Mucosa of gallbladder (tissue), 1 donor: ENCODE results near the gene C1QTNF4. TPM values are rescaled to one million over a fixed set of nuclear protein-coding genes. Genes with fewer than 3 reads are reported as not detected.

Experiments
- DNase-seq: peaks from one replicate; pipeline ENCODE4 v3.0.0-alpha.2; 2020; ENCODE audit warnings: low spot score
- total RNA-seq: library from RNA; stranded (reverse); gene quantifications from one replicate; pipeline ENCODE4 v1.2.1, GENCODE V29; 2021
- donor health status: DM: no; HTN: no; CAD: no.

C1QTNF4 gene
- total RNA-seq, 1 donor from 2014 or later = 5.5 TPM

DNA sequence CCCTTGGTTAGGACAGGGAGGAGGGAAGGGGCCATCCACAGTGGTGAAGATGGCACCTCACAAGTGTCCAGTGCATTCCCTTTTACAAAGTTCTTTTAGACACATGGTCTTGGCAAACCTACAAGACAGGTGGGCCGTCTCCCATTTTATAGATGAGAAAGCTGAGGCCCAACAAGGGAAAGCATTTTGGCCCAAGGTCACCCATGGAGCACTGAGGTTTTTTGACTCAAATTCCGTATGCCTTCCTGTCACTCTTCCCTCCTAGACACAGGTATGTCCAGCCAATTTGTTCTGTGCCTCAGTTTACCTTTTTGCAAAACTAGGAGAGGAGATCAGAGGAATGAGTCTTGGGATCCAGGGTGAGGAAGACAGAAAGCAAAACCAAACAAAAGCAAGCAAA lies 1.2 kb downstream of the C1QTNF4 start:
- DNase-seq = no peak

DNA sequence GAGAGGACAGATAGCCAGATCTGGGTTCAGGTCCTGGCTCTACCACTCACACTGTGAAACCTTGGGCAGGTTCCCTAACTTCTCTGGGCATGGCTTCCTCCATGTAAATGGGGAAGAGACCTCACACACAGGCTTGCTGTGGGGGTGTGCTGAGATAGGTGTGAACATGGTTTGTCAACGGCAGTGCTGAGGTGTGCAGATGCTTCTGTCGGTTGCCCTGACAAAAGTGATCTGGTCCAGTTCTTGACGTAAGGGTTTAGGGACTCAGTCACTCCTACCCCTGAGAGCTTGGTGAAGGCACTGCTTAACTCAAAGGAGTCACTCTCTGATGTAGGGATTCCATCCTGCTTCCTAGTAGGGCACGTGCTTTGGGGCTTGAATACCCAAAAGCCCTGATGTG lies 2.0 kb downstream of the C1QTNF4 start:
- no peak for DNase-seq

DNA sequence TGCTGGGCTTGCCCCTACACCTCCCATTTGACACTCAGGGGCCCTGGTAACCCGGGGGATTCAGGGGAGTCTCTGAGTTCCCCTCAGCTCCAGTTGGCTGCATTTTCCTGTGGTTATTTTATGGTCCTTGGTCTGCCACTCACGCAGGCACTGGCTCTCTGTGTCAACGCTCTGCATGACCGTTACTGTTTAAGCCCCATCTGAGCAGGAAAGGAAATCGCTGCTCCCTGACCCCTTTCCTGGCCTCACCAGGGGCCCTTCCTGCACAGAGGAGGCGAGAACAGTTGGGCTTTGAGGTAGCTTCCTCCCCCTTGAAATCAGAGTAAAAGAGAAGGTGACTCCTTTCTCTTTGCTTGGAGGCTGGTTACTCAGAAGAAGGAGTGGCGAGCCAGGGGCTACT lies 2.4 kb downstream of the C1QTNF4 start:
- no peak for DNase-seq

DNA sequence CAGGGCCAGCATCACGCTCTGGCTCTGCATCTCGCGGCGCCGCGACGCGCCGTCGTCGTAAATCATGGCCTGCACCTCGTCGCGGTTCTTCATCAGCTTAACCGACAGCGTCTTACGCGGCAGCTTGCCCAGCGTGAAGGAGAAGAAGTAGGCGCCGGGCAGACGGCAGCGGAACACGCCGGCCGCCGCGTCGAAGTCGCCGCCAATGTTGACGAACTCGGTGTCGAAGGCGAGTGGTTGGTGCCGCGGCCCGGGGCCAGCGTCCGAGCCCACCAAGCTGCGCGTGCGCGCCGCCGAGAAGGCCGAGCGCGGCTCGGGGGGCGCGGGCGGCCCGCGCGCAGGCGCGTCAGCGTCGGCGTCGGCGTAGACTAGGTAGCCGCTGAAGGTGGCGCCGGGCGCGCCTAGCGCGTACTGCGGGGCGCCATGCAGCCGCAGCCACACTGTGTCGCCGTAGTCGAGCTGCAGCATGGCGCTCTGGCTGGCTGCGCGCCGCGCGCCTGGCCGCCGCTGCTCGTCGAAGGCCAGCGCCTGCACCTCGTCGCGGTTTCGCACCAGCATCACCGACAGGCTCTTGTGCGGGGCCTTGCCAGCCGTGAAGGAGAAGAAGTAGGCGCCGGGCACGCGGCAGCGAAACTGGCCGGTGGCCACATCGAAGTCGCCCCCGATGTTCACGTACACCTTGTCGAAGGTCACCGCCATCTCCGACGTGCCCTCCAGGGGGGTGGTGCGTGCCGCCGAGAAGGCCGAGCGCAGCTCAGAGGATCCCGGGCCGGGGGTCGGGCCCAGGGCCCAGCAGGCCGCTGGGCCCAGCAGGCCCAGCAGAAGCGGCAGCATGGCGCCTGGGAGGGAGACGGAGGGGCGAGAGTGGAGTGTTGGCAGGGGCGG lies 4.0 kb downstream of the C1QTNF4 start:
- DNase-seq = no peak

DNA sequence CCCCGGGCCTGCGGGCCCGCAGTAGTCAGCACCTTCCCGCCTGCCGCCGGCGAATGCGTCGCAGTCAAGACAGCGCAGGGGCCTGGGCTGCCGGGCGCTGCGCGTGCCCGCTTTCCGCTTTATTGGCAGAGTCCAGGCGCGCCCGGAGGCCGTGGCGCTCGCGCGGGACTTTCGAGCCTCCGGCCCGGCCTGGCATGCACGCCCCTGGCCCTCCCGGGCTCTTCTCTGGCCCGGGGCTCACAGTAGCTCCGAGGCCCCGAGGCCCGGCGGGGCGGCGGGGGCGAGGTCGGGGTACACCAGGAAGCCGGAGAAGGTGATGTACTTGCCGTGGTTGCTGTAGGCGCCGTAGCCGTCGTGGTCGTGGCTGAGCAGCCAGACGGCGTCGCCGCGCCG lies 4.6 kb downstream of the C1QTNF4 start:
- DNase-seq = no peak

DNA sequence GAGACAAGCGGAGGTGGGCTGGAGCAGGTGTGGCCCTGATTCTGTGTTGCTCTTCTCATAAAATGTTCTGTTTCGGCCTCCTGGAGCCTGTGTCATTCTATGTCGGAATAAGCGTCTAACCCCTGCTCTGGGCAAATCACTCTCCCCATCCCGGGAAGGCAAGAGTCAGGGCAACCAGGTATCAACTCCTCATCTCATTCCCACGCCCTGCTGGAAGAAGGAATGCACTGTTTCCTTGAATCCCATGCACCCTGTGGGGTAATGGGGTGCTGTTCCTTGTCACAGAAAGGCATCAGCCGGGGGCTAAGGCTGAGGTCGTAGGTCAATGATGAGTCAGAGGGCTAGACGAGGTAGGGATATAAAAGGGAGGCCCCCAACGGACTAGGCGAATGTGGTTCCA lies 5.1 kb downstream of the C1QTNF4 start:
- DNase-seq = no peak

DNA sequence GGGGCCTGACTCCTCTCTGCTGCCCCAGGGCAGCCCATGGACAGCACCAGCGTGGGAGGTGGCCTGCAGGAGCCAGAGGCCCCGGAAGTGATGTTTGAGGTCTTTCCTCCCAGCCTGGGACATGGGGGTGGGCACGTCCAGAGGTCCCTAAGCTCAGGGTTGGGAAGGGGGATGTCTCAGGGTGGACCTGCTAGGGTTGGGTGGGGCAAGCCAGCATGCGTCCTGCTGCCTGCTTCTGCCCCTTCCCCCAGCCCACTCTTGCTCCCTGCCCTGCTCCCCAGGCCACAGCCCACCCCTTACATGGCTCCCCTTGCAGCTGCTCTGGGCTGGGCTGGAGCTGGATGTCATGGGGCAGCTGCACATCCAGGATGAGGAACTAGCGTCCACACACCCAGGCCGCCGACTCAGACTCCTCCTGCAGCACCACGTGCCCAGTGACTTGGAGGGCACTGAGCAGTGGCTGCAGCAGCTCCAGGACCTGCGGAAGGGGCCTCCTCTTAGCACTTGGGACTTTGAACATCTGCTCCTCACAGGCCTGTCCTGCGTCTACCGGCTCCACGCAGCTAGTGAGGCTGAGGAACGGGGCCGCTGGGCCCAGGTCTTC lies 6.4 kb downstream of the C1QTNF4 start:
- peak; percentile 38 for DNase-seq

DNA sequence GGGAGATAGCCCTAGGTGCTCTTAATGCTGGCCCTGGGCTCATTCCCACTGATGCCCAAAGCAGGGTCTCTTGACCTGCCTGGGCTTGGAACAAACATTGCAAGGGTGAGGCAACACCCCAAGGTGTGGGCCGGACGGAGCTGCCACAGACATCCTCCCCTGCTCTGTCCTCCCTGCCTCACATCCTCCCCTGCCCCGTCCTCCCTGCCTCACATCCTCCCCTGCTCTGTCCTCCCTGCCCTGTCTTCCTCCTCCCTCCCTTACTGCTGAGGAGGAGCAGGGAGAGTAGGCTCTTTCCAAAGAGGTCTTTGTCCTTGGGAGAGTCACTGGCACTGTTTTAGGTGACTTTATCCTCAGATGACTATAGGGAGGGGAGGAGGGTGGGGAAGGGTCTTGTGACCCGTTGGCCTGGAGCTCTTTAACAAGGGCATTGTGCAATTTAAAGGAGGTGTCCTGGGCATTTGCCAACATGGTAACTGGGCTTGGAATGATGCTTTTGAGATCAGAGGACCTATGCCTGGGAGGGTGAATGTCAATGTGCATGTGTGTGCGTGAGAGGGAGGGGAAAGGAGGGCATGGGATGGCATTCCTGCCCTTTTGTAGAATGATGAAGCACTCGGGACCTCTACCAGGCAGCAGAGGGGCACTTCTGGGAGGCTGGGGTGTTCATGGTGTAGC lies 7.0 kb downstream of the C1QTNF4 start:
- no peak for DNase-seq

DNA sequence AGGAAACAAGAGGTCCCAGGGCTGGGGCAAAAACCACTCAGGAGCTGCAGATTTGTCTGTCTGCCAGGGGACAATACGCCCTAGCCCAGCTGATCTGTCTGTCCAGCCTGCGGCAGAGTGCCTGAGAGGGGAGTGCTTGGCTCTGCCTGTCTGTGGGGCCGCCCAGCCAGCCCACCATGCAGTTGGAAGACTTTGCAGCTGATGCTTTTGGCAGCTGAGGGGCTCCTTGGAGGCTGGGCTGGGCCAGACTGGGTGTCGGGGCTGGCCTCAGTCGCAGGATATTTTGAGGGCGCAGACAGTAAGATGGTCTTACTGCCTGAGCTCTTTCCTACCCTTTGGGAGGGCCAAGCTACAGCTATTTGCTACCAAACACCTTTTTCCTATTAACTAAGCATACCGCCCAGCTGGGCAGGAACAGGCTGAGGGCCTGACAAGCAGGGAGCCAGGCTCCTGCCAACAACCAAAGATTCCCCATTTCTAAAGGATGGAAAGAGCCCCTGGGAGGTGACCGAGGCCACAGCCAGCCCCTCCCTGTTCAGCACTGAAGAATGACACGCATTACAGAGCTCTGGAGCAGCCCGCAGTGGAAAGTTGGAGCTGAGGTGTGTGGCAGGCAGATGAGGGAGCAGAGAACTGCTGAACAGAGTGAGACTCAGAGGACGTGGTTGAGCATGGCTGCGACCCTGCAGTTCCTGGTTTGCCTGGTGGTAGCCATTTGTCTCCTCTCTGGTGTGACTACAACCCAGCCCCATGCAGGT lies 7.9 kb downstream of the C1QTNF4 start, which contains the start of gene FAM180B:
Gene FAM180B, plus strand, starts transcription at position 581 of the 758 bp plus-strand sequence. Its CDS starts 91 bp downstream, at position 672.
- DNase-seq = no peak

DNA sequence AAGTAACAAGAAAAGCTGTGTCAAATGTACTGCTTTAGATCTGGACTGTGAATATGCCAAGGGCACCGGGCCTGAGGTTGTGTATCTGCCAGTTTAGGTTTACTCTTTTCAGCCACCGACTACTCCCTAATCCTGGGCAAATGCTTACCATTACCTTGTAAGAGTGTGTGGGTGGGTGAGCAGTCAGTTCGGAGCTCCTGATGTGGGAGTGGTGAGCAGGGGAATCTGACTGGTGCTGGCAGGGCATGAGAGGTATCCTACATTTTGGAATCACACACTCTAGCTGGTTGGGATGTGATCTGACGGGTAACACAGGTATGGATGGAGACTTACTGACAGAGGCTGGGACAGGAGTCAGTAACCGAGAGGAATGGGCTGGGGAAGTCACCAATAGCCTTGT lies 10.4 kb downstream of the C1QTNF4 start:
- no peak for DNase-seq

DNA sequence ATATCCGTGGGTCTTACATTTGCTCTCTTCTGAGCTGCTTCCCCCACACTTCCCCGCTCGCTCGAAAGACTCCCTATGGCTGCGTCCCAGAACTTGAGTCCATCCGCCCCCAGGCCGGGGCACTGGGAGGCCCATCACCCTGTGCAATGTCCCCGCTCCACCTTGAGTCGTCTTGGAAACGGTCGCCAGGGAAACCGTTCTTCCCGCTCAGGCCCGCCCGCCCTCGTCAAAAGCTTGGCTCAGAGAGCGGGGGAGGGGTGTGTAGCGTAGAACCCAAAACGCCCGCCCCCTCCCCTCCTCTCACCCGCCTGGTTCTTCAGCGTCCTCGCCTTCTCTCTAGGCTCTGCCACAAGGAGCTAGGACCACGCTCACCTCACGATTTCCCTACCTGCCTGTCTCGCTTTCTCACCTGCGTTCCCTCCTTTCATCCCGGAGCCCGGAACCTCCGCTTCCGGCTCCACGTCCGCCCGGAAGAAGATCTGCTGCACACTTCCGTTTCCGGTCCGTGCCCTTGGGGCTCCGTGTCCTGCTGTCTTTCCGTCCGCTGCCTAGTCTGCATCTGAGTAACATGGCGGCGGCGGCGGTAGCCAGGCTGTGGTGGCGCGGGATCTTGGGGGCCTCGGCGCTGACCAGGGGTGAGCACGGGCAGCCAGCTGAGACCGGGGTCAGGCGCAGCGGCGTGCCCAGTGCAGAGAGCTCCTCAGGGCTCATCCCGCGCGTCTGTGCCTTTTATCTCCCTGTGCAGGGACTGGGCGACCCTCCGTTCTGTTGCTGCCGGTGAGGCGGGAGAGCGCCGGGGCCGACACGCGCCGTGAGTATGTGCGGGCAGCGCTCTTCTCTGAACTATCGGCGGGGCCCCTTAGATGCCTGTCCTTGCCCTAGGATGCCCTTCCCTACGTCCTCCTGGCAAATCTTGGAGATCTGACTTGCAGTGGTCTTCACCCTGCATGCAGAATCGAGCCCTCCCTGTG lies 15.4 kb downstream of the C1QTNF4 start, which contains the start of the genes KBTBD4 and NDUFS3:
Gene KBTBD4, minus strand, starts transcription at position 447 of the 971 bp plus-strand sequence. Its CDS starts 19 bp downstream, at position 428.
Gene NDUFS3, plus strand, starts transcription at position 551 of the 971 bp plus-strand sequence. Its CDS starts 18 bp downstream, at position 569.
- peak; percentile 89 for DNase-seq

DNA sequence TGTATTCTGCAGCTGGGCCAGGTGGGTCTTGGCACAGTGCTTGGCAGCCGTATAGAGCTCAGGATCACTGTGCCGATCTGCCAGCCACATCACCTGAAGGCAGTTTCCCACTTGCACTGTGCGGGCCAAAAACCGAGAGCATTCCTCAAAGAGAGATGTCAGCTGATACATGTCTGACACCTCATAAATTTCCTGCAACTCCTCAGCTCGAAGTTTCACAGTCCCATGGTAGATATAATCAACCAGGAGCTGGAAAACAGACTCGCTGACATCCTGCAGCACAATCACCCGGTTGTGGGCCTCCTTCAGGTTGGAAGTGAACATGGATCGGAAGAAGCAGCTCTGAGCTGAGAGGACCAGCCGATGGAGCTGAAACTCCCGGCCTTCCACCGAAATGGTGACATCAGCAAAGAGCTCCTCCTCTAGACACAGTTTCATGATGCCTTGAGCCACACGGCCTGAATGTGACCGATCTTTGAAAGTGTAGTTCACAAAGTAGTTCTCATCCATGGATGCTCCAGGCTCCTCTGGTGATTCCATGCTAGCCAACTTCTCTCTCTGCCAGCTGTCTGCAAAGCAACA lies 16.7 kb downstream of the C1QTNF4 start:
- DNase-seq = no peak

DNA sequence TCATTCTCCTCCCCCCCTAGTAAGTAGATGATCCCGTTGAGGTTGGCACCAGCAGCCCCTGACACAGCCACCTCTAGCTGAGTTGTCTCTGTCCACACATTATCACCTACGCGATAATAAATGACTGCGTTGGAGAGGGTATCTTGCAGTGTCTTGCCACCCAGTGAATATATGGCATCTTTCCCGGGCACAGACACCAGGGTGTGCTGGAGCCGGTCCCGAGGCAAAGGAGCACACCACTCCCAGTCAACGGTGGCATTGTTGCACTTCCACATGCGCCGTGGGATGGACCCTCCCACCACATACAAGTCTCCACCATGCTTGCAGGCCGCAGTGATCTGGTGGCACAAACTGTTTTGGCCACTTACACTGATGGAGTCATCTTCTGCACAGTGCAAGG lies 20.9 kb downstream of the C1QTNF4 start:
- no peak for DNase-seq

DNA sequence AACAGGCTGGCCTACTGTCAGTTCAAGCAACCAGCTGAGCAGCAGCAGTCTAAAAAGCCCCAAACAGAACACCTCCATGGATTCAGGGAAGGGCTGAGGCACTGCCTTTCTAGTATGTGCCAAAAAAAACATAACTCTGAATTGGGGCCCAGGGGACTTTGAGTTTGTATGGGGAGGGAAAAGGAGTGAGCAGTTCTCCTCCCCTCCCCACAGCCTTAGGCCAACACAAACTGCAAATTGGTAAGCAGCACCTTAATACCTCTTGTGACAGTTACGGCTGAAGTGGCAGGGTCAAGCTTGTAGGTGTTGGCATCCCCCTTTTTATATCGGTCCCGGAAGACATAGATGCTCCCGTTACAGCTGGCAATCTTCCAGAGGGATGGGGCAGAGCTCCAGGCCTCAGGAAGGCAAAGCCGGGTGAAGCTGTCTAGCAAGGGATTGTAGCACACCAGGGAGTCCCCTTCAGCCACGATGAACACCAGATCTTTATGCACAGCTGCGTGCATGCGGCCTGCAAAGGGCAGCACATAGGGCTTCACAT lies 21.4 kb downstream of the C1QTNF4 start:
- DNase-seq = no peak

DNA sequence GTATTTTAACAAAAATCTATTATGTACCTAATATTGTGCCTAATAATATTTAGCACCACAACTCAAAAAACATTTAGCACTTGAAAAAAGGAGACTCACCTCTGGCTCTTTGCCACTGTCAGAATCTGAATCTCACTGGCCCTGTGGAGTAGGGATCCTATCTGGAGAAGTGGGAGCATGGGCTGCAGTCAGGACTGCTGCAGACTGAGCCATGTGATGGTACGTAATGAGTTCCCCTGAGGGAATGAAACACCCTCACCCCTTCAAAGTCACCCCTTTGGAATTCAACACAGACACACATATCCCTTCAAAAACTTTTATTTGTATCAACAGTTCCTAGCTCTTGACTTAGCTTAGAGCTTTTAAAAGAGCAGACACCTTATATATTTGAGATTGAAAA lies 22.3 kb downstream of the C1QTNF4 start:
- DNase-seq = no peak

DNA sequence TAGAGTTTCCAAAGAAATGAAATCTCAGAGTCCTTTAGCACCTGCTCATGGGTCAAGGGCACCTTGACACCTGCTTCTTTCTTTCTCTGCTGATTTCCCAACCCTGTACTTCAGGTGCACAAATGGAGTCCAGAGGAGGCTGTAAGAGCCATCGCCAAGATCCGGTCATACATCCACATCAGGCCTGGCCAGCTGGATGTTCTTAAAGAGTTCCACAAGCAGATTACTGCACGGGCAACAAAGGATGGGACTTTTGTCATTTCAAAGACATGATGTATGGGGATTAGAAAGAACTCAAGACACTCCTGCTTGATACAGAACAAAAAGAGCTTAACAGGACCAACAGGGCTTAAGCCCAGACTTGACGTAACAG lies 22.9 kb downstream of the C1QTNF4 start:
- no peak for DNase-seq

DNA sequence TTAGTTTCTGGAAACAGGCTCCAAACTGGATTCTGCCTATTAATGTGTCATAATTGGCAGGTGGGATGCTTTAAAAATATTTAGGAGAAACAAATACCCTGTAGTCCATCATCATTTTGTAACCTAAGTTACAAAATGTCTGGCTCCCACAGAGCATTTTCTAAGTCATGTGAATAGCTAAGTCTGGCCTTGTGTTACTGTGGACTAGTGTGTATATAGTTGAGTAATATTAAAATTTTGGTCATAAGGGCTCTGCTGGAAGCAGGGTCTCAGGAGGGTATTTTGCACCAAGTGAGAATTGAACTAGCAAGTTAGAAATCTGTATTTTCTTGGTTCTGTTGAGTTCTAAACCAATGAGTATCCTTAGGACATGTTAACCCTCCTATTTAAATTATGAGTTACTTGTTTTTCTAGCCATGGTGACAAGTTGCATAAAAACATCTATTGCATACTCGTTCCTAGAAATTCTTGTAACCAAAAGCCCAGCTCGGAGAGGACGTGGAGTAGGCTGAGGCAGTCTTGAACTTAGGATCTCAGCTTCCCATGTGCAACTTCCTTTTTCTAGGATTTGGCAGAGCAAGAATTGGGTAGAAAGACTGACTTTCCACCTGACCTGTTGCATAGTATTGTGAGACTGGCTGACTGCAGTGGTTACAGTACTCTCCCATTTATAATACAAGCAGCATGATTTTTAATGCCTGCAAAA lies 23.4 kb downstream of the C1QTNF4 start:
- no peak for DNase-seq

DNA sequence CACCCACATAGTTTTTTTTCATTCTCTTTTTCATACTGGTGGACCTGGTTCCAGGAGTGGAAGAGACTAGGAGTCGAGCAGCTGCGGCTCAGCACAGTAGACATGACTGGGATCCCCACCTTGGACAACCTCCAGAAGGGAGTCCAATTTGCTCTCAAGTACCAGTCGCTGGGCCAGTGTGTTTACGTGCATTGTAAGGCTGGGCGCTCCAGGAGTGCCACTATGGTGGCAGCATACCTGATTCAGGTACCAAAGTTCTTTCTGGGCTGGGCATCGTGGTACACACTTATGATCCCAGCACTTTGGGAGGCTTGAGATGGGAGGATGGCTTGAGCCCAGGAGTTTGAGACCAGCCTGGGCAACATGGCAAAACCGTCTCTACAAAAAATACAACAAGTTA lies 24.6 kb downstream of the C1QTNF4 start:
- no peak for DNase-seq

DNA sequence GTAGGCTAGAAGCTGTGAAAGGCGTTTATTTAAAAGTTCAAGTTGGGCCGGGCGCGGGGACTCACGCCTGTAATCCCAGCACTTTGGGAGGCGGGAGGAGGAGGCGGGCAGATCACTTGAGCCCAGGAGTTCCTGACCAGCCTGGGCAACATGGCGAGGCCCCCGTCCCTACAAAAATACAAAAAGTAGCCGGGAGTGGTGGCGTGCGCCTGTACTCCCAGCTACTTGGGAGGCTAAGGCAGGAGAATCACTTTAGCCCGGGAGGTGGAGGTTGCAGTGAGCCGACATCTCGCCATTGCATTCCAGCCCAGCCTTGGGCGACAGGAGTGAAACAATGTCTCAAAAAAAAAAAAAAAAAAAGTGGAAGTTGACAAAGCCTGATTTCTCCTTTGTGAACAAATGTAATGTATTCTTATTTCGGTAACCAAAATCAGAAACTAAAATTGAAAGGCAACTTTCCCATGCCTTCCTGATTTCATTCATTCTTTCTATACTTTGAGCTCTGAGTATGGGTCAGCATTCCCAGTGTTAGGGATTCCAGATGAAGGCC lies 28.0 kb downstream of the C1QTNF4 start:
- DNase-seq = no peak
